Smooth muscle cell (in vitro differentiated cells): Measurements from ENCODE around the gene RPP25L. TPM values are rescaled to one million over a fixed set of nuclear protein-coding genes. Genes with fewer than 3 reads are reported as not detected.

ENCODE experiments used
- DNase-seq: peaks from one replicate; lab custom pipeline; 2025; ENCODE audit not compliant: unreplicated experiment; lab: John Stamatoyannopoulos, UW
- H2AFZ ChIP-seq: fragments of 200-600 bp; sonication (generic); 2 replicates; pipeline ENCODE4 v1.6.0; 2016; ENCODE audit warnings: antibody characterized with exemption, low read depth, mild to moderate bottlenecking
- H3F3A ChIP-seq: fragments of 200-600 bp; sonication (generic); 2 replicates; pipeline ENCODE4 v1.6.0; 2017; ENCODE audit warnings: antibody characterized with exemption, low read depth
- H3K27ac ChIP-seq: fragments of 200-600 bp; sonication (generic); 2 replicates; pipeline ENCODE4 v1.5.1; 2016; ENCODE audit warnings: low read depth, mild to moderate bottlenecking
- H3K27me3 ChIP-seq: fragments of 200-600 bp; sonication (generic); 2 replicates; pipeline ENCODE4 v1.6.1; 2016; ENCODE audit warnings: low read depth, mild to moderate bottlenecking
- H3K36me3 ChIP-seq: fragments of 200-600 bp; sonication (generic); 2 replicates; pipeline ENCODE4 v1.5.1; 2016; ENCODE audit warnings: low read depth
- H3K4me1 ChIP-seq: fragments of 200-600 bp; sonication (generic); 2 replicates; pipeline ENCODE4 v1.5.1; 2016; ENCODE audit warnings: low read depth
- H3K4me2 ChIP-seq: fragments of 200-600 bp; sonication (generic); 2 replicates; pipeline ENCODE4 v1.6.0; 2016; ENCODE audit warnings: mild to moderate bottlenecking
- H3K4me3 ChIP-seq: fragments of 200-600 bp; sonication (generic); 2 replicates; pipeline ENCODE4 v1.5.1; 2016; ENCODE audit warnings: mild to moderate bottlenecking
- H3K79me2 ChIP-seq: fragments of 200-600 bp; sonication (generic); 2 replicates; pipeline ENCODE4 v1.6.0; 2016; ENCODE audit warnings: low read depth, mild to moderate bottlenecking
- H3K9ac ChIP-seq: fragments of 200-600 bp; sonication (generic); 2 replicates; pipeline ENCODE4 v1.6.0; 2016; ENCODE audit warnings: low read depth
- H3K9me3 ChIP-seq: fragments of 200-600 bp; sonication (generic); replicated peaks from 2 replicates; pipeline ENCODE4 v1.5.1; 2016; ENCODE audit warnings: low read depth
- H4K20me1 ChIP-seq: fragments of 200-600 bp; sonication (generic); 2 replicates; pipeline ENCODE4 v1.6.0; 2016; ENCODE audit warnings: low read depth
- CTCF ChIP-seq: fragments of 200-600 bp; sonication (generic); IDR thresholded peaks from 2 replicates; pipeline ENCODE4 v1.5.1; 2017; ENCODE audit warnings: borderline replicate concordance, mild to moderate bottlenecking, antibody characterized with exemption; ENCODE audit not compliant: insufficient read depth, poor library complexity, severe bottlenecking
- WGBS: methylation state at CpG from one replicate; pipeline ENCODE4 v1.1.7; 2016; ENCODE audit warnings: low lambda C conversion rate; 5-methylcytosine and 5-hydroxymethylcytosine counted together
- polyA plus RNA-seq: library from polyadenylated mRNA; unstranded; fragments of >200 nt; fragmentation: Nextera tagmentation; extraction: Ambion mirVana; gene quantifications from 2 replicates; pipeline ENCODE4 v1.2.1, GENCODE V29; 2016
- total RNA-seq: library from RNA; depleted of rRNA; stranded (reverse); fragments of >200 nt; gene quantifications from 2 replicates; pipeline ENCODE4 v1.2.3, GENCODE V29; 2014

RPP25L gene
- total and polyA plus RNA-seq, 2 experiments from 2014 or later = 10.9 to 27.5 TPM

- H3K4me1 ChIP-seq = peaks cover 27% of the 10 kb centered on the region
- no peak for DNase-seq
- 24% methylated on average over 37 of the region's 39 CpGs for WGBS
- H3K27me3 ChIP-seq = peaks cover 59% of the 10 kb centered on the region
- TF ChIP-seq CTCF = no peak
- no peaks in the 10 kb centered on the region for H3F3A ChIP-seq
- no peak overlapping the region for H3K9ac ChIP-seq
- no peaks in the 10 kb centered on the region for H3K36me3 ChIP-seq
- H3K27ac ChIP-seq = no peak overlapping the region
- no peaks in the 10 kb centered on the region for H4K20me1 ChIP-seq
- peak overlapping the region; percentile 62 for H2AFZ ChIP-seq
- H3K9me3 ChIP-seq = no peaks in the 10 kb centered on the region
- H3K79me2 ChIP-seq = no peaks in the 10 kb centered on the region
- peak overlapping the region; percentile 40 for H3K4me2 ChIP-seq
- H3K4me3 ChIP-seq = no peak overlapping the region
Observed at GRCh38 chr9:34624475-34625185, 12.7 kb upstream of the RPP25L start.

- Histone ChIP-seq H3K4me2 (no peak overlapping the region), H3K9me3 (no peaks in the 10 kb centered on the region), H3K27me3 (peaks cover 49% of the 10 kb centered on the region), H3K27ac (no peak overlapping the region), H3K36me3 (no peaks in the 10 kb centered on the region), H3K79me2 (no peaks in the 10 kb centered on the region), H3K4me3 (no peak overlapping the region), H4K20me1 (no peaks in the 10 kb centered on the region), H3K9ac (no peak overlapping the region), H2AFZ (no peak overlapping the region), H3K4me1 (peaks cover 22% of the 10 kb centered on the region), H3F3A (no peaks in the 10 kb centered on the region)
- WGBS = 90% methylated on average over 50 of the region's 63 CpGs
- no peak for TF ChIP-seq CTCF
- no peak for DNase-seq
Observed at GRCh38 chr9:34623374-34624235, 11.7 kb upstream of the RPP25L start.

- peak within 1 kb of the TSS; percentile 87 for H3K9ac ChIP-seq
- H4K20me1 ChIP-seq = no peaks in the 10 kb centered on the region
- peaks cover 16% of the 10 kb centered on the region for H3K27me3 ChIP-seq
- H3K4me3 ChIP-seq = peak within 1 kb of the TSS; percentile 79
- peaks cover 13% of the 10 kb centered on the region for H3K4me1 ChIP-seq
- DNase-seq = peak; percentile 42
- no peaks in the 10 kb centered on the region for H3F3A ChIP-seq
- H3K36me3 ChIP-seq = peaks cover 3% of the 10 kb centered on the region
- 9% methylated on average over 43 of the region's 43 CpGs for WGBS
- H3K79me2 ChIP-seq = no peaks in the 10 kb centered on the region
- H2AFZ ChIP-seq = peak within 1 kb of the TSS; percentile 98
- H3K27ac ChIP-seq = no peak within 1 kb of the TSS
- peak within 1 kb of the TSS; percentile 96 for H3K4me2 ChIP-seq
- no peak for TF ChIP-seq CTCF
- H3K9me3 ChIP-seq = no peaks in the 10 kb centered on the region
Observed at GRCh38 chr9:34620061-34620994, 8.4 kb upstream of the RPP25L start, which contains the start of gene DCTN3. Gene DCTN3 (minus strand): TSS chr9:34620495. CDS start chr9:34620464, 31 bp downstream.
